A549 (cell line): ENCODE data around the gene ZNF701. TPM values are rescaled to one million over a fixed set of nuclear protein-coding genes. Genes with fewer than 3 reads are reported as not detected.
A peak's percentile ranks its signal among the peaks of the same experiment; 100 is the strongest.

ENCODE experiments used
- ATAC-seq, 2 experiments: fragments of 200-7000 bp in 1 of 2; fragments of >200 bp in 1 of 2; cut with Nextera tagmentation in 1 of 2; cut with Tn5 transposase in 1 of 2; 3 replicates each; pipeline versions ENCODE4 v1.8.0 to v1.9.1; 2018 to 2020; ENCODE audit warnings: mild to moderate bottlenecking in 1 of 2, moderate library complexity in 1 of 2
- CTCF ChIA-PET: fragments of 300-600 bp; sonication (Branson Sonifier 250); formaldehyde crosslinking; extraction: SDS; loops from one replicate; lab custom pipeline; 2021; ENCODE audit warnings: antibody characterized with exemption, inconsistent platforms; lab: Yijun Ruan, JAX
- POLR2A ChIA-PET: fragments of 350-600 bp; formaldehyde crosslinking; extraction: SDS; loops from one replicate; lab custom pipeline; 2021; ENCODE audit warnings: antibody characterized with exemption, inconsistent platforms; lab: Yijun Ruan, JAX
- DNase-seq, 2 experiments: peaks; one replicate each; pipeline versions ENCODE4 v3.0.0 to v3.0.0-alpha.2; 2011 to 2016; ENCODE audit warnings: low read depth in 1 of 2, low spot score in 1 of 2
- FAIRE-seq: peaks from 2 replicates; lab custom pipeline; 2011; peaks lifted over from hg19 to GRCh38; lab: Jason Lieb, UNC
- H3K27ac ChIP-seq, 2 experiments: fragments of >200 bp; sonication (Bioruptor Twin); formaldehyde crosslinking; 3 replicates each; pipeline ENCODE4 v1.5.1; 2016 to 2017
- H3K4me1 ChIP-seq: fragments of >200 bp; sonication (Bioruptor Twin); formaldehyde crosslinking; 3 replicates; pipeline ENCODE4 v1.6.1; 2016
- H3K4me2 ChIP-seq: fragments of >200 bp; sonication (Bioruptor Twin); formaldehyde crosslinking; 3 replicates; pipeline ENCODE4 v1.6.1; 2016
- H3K4me3 ChIP-seq: fragments of >200 bp; sonication (Bioruptor Twin); formaldehyde crosslinking; 3 replicates; pipeline ENCODE4 v1.5.1; 2016
- H3K9me3 ChIP-seq: fragments of >200 bp; sonication (Bioruptor Twin); formaldehyde crosslinking; 3 replicates; pipeline ENCODE4 v1.6.1; 2016
- CBX2 ChIP-seq: fragments of 200-600 bp; sonication (generic); IDR thresholded peaks from 2 replicates; pipeline ENCODE4 v1.6.1; 2016; ENCODE audit warnings: low read depth, mild to moderate bottlenecking, borderline replicate concordance
- CHD4 ChIP-seq: fragments of 200-600 bp; sonication (generic); IDR thresholded peaks from 2 replicates; pipeline ENCODE4 v1.6.1; 2016; ENCODE audit warnings: antibody characterized with exemption, mild to moderate bottlenecking, borderline replicate concordance
- EHF ChIP-seq: fragments of 250-450 bp; sonication (Bioruptor Pico); IDR thresholded peaks from 2 replicates; pipeline ENCODE4 v1.5.0; 2020; ENCODE audit warnings: mild to moderate bottlenecking
- EHMT2 ChIP-seq: fragments of 200-600 bp; sonication (generic); IDR thresholded peaks from 2 replicates; pipeline ENCODE4 v1.6.1; 2016; ENCODE audit warnings: antibody characterized with exemption, low read depth, mild to moderate bottlenecking, moderate library complexity
- FOSB ChIP-seq: fragments of 250-450 bp; sonication (Bioruptor Pico); IDR thresholded peaks from 2 replicates; pipeline ENCODE4 v1.5.0; 2020; ENCODE audit warnings: mild to moderate bottlenecking, moderate library complexity
- GATA3 ChIP-seq: IDR thresholded peaks from 2 replicates; pipeline ENCODE4 v1.6.1; 2012; ENCODE audit warnings: borderline replicate concordance
- HOXA7 ChIP-seq: fragments of 250-450 bp; sonication (Bioruptor Pico); IDR thresholded peaks from 2 replicates; pipeline ENCODE4 v1.5.0; 2020; ENCODE audit warnings: mild to moderate bottlenecking, moderate library complexity
- HOXB13 ChIP-seq: fragments of 250-450 bp; sonication (Bioruptor Pico); IDR thresholded peaks from 2 replicates; pipeline ENCODE4 v1.5.0; 2020; ENCODE audit warnings: low read depth, mild to moderate bottlenecking, moderate library complexity
- MAFK ChIP-seq: fragments of 450-650 bp; IDR thresholded peaks from 2 replicates; pipeline ENCODE4 v1.6.1; 2014; ENCODE audit not compliant: partially characterized antibody
- NFE2L2 ChIP-seq: fragments of 150-350 bp; conservative IDR thresholded peaks from 2 replicates; pipeline ENCODE4 v1.6.1; 2014; ENCODE audit warnings: low read length
- NR3C1 ChIP-seq: fragments of >200 bp; sonication (Bioruptor Twin); formaldehyde crosslinking; IDR thresholded peaks from 3 replicates; pipeline ENCODE4 v1.6.1; 2017
- PHF8 ChIP-seq: fragments of 200-600 bp; sonication (generic); IDR thresholded peaks from 2 replicates; pipeline ENCODE4 v1.6.1; 2016; ENCODE audit warnings: low read depth, mild to moderate bottlenecking, antibody characterized with exemption, moderate library complexity, borderline replicate concordance
- POLR2A ChIP-seq: IDR thresholded peaks from 2 replicates; pipeline ENCODE4 v1.6.1; 2012; ENCODE audit warnings: mild to moderate bottlenecking, low read length
- POLR2AphosphoS2 ChIP-seq: conservative IDR thresholded peaks from 2 replicates; pipeline ENCODE4 v1.6.1; 2012; ENCODE audit warnings: low read length, improper control_type of control experiment, inconsistent platforms
- RAD21 ChIP-seq, 2 experiments: fragments of >200 bp in 1 of 2; sonication (Bioruptor Twin) in 1 of 2; formaldehyde crosslinking in 1 of 2; IDR thresholded peaks in 1 of 2; conservative IDR thresholded peaks in 1 of 2; 2 replicates in 1 of 2; 3 replicates in 1 of 2; pipeline ENCODE4 v1.6.1; 2012 to 2018; ENCODE audit warnings: inconsistent platforms in 1 of 2
- RARB ChIP-seq: fragments of 250-450 bp; sonication (Bioruptor Pico); IDR thresholded peaks from 2 replicates; pipeline ENCODE4 v1.8.0; 2021; ENCODE audit warnings: mild to moderate bottlenecking, moderate library complexity
- RCOR1 ChIP-seq: fragments of 150-350 bp; IDR thresholded peaks from 2 replicates; pipeline ENCODE4 v1.6.1; 2014; ENCODE audit warnings: antibody characterized with exemption, low read length, low read depth
- SREBF2 ChIP-seq: fragments of 450-650 bp; IDR thresholded peaks from 2 replicates; pipeline ENCODE4 v1.6.1; 2014; ENCODE audit warnings: mild to moderate bottlenecking, moderate library complexity
- ZC3H11A ChIP-seq: fragments of 450-650 bp; IDR thresholded peaks from 2 replicates; pipeline ENCODE4 v1.6.1; 2014; ENCODE audit warnings: antibody characterized with exemption, mild to moderate bottlenecking
- ZFP36 ChIP-seq: fragments of 450-650 bp; IDR thresholded peaks from 2 replicates; pipeline ENCODE4 v1.6.1; 2014; ENCODE audit warnings: borderline replicate concordance; ENCODE audit not compliant: partially characterized antibody
- WGBS: methylation state at CpG from one replicate; pipeline ENCODE4 v1.1.6; 2017; ENCODE audit errors: missing lambda C conversion rate; 5-methylcytosine and 5-hydroxymethylcytosine counted together
- polyA plus RNA-seq, 4 experiments: library from polyadenylated mRNA; depleted of rRNA in 3 of 4; stranded (reverse); fragments of >200 nt; fragmentation: RNase III in 1 of 4; extraction: RNeasy Plus Mini Kit Qiagen cat#74134 plus additional on column Dnase treatment in 1 of 4; gene quantifications; 2 replicates in 3 of 4; 3 replicates in 1 of 4; pipeline ENCODE4 v1.2.3, GENCODE V29; 2011 to 2017
- TF ChIP-seq, protein P1 (sequence below): fragments of 250-450 bp; sonication (Bioruptor Pico); IDR thresholded peaks from 2 replicates; pipeline ENCODE4 v1.5.0; 2021; ENCODE audit warnings: mild to moderate bottlenecking, moderate library complexity, borderline replicate concordance
- TF ChIP-seq, protein P2 (sequence below): fragments of >200 bp; sonication (Bioruptor Twin); formaldehyde crosslinking; IDR thresholded peaks from 3 replicates; pipeline ENCODE4 v1.5.1; 2016
- TF ChIP-seq, protein P3 (sequence below): IDR thresholded peaks from 2 replicates; pipeline ENCODE4 v1.6.1; 2012; ENCODE audit warnings: low read depth, borderline replicate concordance

The ZNF701 gene
- polyA plus RNA-seq, 2 of the 4 experiments (the other 2 are of a cell fraction): 0.21 to 0.32 TPM

DNA sequence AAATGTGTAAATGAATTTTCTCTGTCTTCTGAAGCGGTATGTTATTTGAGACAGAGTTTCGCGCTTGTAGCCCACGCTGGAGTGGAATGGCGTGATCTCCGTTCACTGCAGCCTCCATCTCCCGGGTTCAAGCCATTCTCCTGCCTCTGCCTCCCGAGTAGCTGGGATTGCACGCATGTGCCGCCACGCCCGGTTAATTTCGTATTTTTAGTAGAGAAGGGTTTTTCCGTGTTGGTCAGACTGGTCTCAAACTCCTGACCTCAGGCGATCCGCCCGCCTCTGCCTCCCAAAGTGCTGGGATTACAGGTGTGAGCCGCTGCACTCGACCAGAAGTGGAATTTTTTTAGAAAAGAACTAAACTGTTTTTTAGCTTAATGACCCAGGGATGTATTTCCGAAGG is 46.0 kb upstream of the ZNF701 start:
- no peak overlapping the region for H3K4me3 ChIP-seq
- ChIA-PET POLR2A (no interaction called here), CTCF (no interaction called here)
- peaks cover 67% of the 10 kb centered on the region for H3K9me3 ChIP-seq
- no peaks in the 10 kb centered on the region for H3K4me1 ChIP-seq
- FAIRE-seq (no peak), ATAC-seq (no peak), DNase-seq (no peak)
- no peak overlapping the region for H3K27ac ChIP-seq
- TF ChIP-seq SREBF2 (no peak), POLR2A (no peak), ZC3H11A (no peak), GATA3 (no peak), RAD21 (conservative IDR thresholded peaks at IDR 0.05 in 1 of 2, IDR thresholded peaks at IDR 0.05 in 1 of 2) (no peak), CBX2 (no peak), MAFK (no peak), NR3C1 (no peak), HOXB13 (CRISPR knock-in tag) (no peak), HOXA7 (CRISPR knock-in tag) (no peak), RARB (no peak), EHMT2 (no peak), CHD4 (no peak)
- TF ChIP-seq, protein P1, sequence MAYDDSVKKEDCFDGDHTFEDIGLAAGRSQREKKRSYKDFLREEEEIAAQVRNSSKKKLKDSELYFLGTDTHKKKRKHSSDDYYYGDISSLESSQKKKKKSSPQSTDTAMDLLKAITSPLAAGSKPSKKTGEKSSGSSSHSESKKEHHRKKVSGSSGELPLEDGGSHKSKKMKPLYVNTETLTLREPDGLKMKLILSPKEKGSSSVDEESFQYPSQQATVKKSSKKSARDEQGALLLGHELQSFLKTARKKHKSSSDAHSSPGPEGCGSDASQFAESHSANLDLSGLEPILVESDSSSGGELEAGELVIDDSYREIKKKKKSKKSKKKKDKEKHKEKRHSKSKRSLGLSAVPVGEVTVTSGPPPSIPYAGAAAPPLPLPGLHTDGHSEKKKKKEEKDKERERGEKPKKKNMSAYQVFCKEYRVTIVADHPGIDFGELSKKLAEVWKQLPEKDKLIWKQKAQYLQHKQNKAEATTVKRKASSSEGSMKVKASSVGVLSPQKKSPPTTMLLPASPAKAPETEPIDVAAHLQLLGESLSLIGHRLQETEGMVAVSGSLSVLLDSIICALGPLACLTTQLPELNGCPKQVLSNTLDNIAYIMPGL (CRISPR knock-in tag): no peak
- no peak overlapping the region for H3K4me2 ChIP-seq
- WGBS: 45% methylated on average over 20 of the region's 20 CpGs

DNA sequence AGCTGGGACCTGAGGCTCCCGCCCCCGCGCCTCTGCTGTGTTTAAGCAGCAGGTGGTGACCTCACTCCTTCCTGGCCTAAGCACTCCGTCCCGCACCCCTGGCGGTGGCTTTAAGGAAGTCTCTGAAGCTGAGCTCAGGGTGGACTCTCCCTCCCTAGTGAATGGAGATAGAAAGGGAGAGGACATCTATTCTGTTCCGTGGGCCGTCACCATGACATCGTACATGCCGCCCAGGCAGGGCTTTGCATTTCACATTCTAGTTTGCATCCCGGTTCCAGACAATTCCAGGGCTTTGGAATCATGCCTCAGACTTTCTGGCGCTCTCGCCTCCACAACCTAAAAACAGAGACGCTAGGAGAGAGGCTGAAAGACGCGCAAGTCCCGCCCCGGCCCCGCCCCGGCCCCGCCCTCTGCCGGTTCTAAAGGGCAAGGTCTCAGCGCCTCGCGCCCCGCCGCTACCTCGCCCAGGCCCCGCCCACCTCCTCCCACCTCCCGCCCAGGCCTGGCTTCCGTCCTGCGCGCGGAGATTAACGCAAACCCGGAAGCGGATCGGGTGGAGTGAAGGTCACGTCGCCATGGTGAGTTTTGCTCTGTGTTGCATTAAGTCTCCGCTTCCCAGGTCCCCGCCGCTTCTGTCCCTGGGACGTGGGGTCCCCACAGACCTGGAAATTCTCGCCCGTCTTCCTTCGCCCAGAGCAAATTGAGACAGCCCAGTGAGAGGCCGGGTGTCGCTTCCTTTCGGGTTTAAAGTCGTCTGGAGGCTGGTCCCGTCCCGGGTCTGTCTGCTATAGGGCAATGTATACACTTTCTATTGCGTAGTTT is 42.7 kb upstream of the ZNF701 start, which contains the start of gene ZNF808:
TSS of gene ZNF808 (plus strand) at position 535 of the 822 bp plus-strand sequence. CDS start 15,617 bp downstream, outside the sequence.
- ChIA-PET CTCF (no interaction called here), POLR2A (no interaction called here)
- ATAC-seq: peak; percentile 39 to 79; a peak in 5 of 6 replicates
- DNase-seq: peak; percentile 5 to 40
- no peak for TF ChIP-seq ZFP36
- no peak for TF ChIP-seq EHMT2
- TF ChIP-seq FOSB (CRISPR knock-in tag): no peak
- TF ChIP-seq POLR2AphosphoS2: no peak
- TF ChIP-seq EHF: no peak
- no peak for TF ChIP-seq NR3C1
- no peak for TF ChIP-seq PHF8
- Histone ChIP-seq H3K4me2 (peak within 1 kb of the TSS; percentile 12; the same call in 1 of the 3 replicates), H3K4me1 (no peaks in the 10 kb centered on the region), H3K27ac (no peak within 1 kb of the TSS), H3K4me3 (0 out of 3 replicates have a peak within 1 kb of the TSS, but pooled peaks have one; percentile 23), H3K9me3 (peaks cover 66% of the 10 kb centered on the region)
- FAIRE-seq: no peak
- WGBS: 14% methylated on average over 30 of the region's 54 CpGs

DNA sequence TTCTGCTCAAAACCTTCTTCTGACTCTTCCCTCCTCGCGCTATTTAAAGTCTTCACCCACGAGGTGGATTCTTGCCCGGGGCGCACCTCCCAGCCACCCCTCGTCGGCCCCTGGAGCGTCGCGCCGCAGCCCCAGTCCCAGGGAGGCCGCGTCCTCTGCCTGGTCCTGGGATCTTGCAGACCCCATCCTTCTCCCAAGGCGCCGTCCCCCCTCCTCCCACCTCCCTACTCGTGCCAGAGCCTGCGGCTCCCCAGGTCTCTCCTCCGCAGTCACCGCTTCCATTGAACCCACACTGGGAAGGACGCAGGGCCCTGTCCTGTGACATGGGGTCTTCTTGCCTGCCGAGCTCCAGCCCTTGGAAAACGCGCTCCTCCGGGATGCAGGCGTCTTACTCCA is 42.1 kb upstream of the ZNF701 start:
- 0 out of 3 replicates have a peak overlapping the region, but pooled peaks have one; percentile 23 for H3K4me3 ChIP-seq
- H3K27ac ChIP-seq: no peak overlapping the region
- CTCF ChIA-PET: no interaction called here
- TF ChIP-seq, protein P2, sequence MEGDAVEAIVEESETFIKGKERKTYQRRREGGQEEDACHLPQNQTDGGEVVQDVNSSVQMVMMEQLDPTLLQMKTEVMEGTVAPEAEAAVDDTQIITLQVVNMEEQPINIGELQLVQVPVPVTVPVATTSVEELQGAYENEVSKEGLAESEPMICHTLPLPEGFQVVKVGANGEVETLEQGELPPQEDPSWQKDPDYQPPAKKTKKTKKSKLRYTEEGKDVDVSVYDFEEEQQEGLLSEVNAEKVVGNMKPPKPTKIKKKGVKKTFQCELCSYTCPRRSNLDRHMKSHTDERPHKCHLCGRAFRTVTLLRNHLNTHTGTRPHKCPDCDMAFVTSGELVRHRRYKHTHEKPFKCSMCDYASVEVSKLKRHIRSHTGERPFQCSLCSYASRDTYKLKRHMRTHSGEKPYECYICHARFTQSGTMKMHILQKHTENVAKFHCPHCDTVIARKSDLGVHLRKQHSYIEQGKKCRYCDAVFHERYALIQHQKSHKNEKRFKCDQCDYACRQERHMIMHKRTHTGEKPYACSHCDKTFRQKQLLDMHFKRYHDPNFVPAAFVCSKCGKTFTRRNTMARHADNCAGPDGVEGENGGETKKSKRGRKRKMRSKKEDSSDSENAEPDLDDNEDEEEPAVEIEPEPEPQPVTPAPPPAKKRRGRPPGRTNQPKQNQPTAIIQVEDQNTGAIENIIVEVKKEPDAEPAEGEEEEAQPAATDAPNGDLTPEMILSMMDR: no peak
- TF ChIP-seq ZFP36: no peak
- TF ChIP-seq, protein P3, sequence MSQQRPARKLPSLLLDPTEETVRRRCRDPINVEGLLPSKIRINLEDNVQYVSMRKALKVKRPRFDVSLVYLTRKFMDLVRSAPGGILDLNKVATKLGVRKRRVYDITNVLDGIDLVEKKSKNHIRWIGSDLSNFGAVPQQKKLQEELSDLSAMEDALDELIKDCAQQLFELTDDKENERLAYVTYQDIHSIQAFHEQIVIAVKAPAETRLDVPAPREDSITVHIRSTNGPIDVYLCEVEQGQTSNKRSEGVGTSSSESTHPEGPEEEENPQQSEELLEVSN: no peak
- no peak for TF ChIP-seq NFE2L2
- no peak for TF ChIP-seq RCOR1
- TF ChIP-seq, all 56 proteins: peak for 0
- ATAC-seq (no peak; a peak in 1 of 6 replicates), DNase-seq (no peak), FAIRE-seq (no peak)
- POLR2A ChIA-PET: no interaction called here
- WGBS: 21% methylated on average over 23 of the region's 25 CpGs
- no peaks in the 10 kb centered on the region for H3K4me1 ChIP-seq
- H3K4me2 ChIP-seq: peak overlapping the region; percentile 12; the same call in 1 of the 3 replicates
- peaks cover 67% of the 10 kb centered on the region for H3K9me3 ChIP-seq
